GF-D8 (cell line): ENCODE data around the gene EPHA8.

ENCODE experiments used
- DNase-seq: peaks from one replicate; lab custom pipeline; 2025; lab: John Stamatoyannopoulos, UW

EPHA8 gene

GRCh38 chr1:22536506-22536905, 26.8 kb upstream of the EPHA8 start:
- DNase-seq: no peak

GRCh38 chr1:22537441-22538139, 25.7 kb upstream of the EPHA8 start:
- DNase-seq: no peak

- DNase-seq: no peak
These were observed 23.7 kb upstream of the EPHA8 start for GRCh38 chr1:22539510-22540118.

GRCh38 chr1:22540337-22540736, 23.0 kb upstream of the EPHA8 start:
- no peak for DNase-seq

DNA sequence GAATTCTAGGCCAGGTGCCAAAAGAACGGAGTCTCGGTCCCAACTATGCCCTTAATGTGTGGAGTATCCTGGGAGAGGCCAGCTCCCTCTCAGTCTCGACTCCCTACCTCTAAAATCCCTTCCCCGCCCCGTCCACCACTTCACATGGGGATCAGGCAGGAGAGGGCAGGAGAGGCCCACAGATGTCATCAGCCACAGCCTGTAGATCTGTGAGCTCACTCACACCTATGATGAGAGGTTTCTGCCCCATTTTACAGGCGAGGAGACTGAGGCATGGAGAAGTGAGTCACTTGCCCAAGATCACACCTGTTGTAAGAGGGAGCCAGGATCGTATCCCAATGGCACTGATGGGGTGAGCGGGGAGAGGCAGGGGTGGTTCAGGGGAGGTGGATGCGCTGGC, 20.4 kb upstream of the EPHA8 start:
- DNase-seq: no peak

DNA sequence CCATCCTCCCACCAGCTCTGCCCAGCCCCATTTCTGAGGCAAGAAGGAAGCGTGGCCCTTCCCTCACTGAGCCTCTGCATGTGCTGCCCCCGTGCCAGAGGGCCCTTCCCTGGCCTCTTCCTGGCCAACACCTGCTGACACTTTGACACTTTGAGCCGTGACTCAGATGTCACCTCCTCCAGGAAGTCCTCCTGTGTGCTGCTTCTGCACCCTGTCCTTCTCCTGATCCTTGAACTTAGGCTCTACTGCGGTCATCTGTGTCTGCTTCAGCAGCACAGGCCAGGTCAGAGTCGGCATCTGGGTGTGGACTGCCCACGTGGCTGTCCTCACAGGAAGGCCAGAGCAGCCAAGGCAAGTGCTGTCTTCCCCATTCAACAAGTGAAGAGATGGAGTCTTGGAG, 19.6 kb upstream of the EPHA8 start:
- no peak for DNase-seq

GRCh38 chr1:22544606-22545005, 18.7 kb upstream of the EPHA8 start:
- DNase-seq: no peak

- no peak for DNase-seq
These were observed 18.1 kb upstream of the EPHA8 start for GRCh38 chr1:22545141-22545540.

GRCh38 chr1:22547186-22547817, 16.0 kb upstream of the EPHA8 start:
- DNase-seq: no peak

GRCh38 chr1:22547818-22548462, 15.3 kb upstream of the EPHA8 start:
- no peak for DNase-seq

GRCh38 chr1:22550021-22550420, 13.3 kb upstream of the EPHA8 start:
- no peak for DNase-seq

DNA sequence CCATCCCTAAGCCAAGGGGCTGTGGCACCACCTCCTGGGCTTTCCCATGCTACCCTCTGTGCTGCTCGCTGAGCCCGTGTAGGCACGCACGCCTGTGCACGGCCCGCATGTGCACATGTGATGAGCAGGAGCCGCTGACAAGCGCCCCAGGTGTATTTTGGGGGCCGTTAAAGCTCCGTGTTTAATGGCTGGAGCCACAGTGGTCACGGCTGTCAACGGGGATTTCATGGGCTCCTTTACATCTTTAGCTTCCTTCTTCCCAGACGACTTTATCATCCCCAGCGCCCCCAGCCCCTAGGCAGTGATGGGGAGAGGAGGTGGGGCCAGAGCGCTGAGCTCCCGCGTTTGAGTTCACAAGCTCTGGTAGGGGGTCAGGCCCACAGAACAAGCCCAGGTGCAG, 11.7 kb upstream of the EPHA8 start:
- DNase-seq: no peak

DNA sequence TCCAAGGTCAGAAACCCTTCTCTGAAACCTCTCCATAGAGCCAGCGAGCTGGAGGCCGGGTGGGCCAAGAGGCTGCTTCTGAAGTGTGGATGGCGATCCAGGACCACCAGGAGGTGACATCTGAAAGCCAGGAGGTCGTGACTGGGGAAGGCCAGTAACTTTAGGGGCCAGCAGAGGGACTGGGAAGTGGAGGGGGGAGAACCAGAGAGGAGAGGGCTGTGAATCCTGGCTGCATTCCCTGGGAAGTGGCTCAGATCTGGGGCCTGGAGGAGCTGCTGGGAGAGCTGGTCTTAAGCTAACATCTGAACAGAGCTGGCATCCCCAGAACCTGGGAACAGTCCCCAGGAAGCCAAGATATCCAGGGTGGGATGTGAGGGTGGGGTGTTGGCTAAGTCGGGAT, 11.3 kb upstream of the EPHA8 start:
- DNase-seq: no peak

DNA sequence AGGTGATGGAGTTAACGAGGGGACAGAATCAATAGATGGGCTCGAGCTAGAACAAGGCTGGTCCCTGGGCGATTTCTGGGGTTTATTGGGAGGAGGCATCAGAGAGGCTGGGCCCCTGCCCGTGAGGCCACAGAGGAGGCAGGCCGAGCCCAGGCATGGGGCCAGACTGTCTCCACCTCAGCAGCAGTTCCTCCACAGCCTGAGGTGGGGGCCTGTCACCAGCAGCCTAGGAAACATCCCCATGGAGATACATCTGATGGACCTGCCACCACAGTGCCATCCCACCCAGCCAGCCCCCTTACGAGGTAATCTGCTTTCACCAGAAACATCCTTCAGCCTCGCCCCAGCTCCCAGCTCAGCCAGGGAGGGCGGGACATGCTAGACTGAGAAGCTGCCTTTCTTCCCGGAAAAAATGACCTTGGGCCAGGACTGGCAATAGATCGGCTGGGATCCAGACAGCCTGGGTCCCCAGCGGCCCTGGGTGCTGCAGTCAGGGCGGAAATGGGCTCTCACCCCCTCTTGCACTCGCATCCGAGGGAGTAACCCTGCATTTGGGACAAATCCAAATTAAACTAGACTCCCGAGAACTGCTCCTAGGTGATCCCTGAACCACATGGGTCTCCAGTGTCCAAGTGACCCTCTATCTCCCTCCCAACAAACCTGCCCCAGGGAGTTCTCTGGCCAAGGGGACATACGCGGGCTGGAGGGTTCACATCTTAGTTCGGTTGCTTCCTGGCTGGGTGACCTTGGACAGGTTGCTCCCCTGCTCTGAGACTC, 10.0 kb upstream of the EPHA8 start:
- DNase-seq: no peak

GRCh38 chr1:22553991-22554522, 9.2 kb upstream of the EPHA8 start:
- no peak for DNase-seq

DNA sequence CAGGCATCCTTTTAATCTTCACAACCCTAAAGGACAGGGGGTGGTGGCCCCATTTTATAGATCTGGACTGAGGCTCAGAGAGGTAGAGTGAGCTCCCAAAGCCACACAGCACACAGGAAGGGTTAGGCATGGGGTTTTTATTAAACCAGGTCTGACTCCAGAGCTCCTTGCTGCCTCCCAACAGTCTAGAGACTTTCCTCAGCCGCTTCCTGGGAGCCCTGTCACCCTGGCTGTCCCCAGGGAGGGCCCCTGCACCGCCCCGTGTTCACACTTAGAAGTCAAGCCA, 8.0 kb upstream of the EPHA8 start:
- no peak for DNase-seq

- no peak for DNase-seq
These were observed 6.7 kb upstream of the EPHA8 start for GRCh38 chr1:22556391-22557104.

GRCh38 chr1:22557341-22557950, 5.8 kb upstream of the EPHA8 start:
- no peak for DNase-seq

DNA sequence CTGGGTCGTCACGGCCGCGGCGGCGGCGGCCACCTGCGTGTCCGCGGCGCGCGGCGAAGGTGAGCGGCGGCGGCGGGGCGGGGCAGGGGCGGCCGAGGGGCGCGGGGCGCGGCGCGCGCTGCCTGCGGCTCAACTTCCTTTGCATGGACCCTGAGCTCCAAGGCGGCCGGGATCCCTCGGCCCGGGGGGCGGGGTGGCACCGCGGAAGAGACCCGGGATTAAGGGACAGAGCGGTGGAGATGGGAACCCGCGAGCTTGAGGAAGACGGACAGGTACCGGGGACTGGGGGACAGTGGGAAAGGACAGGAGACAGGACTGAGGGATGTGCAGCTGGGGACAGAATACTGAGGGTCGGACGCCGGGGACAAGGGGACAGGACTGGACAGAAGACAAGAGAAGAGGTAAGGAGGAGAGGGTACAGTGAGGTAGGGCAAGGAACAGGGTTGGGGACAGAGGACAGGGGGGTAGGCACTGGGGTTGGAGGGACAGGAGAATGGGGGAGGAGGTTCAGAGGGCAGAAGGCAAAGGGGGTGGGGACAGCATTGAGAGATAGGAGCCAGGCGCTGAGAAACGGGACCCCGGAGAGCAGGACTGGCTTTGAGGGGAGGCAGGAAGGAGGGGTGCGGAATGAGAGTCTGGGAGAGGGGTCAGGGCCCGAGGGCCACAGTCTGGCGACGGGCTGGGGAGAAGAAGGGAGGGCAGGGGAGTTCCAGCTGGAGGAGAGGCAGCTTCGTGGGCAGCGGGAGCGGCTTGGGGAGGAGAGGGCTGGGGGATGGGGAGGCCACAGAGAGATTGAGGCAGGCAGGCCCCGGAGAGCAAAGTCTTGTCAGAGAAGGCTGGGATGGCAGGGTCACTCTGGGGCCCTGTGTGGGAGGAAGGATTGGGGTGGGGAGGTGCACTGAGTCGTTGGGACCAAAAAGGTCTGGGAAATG, 648 bp downstream of the EPHA8 start:
- DNase-seq: no peak

GRCh38 chr1:22566161-22566560, 2.9 kb downstream of the EPHA8 start:
- no peak for DNase-seq
